H1 (cell line): ENCODE measurements around the gene BCAS3. TPM values are rescaled to one million over a fixed set of nuclear protein-coding genes. Genes with fewer than 3 reads are reported as not detected.

Experiments used
- CTCF ChIA-PET: fragments of 300-600 bp; sonication (Branson Sonifier 250); formaldehyde crosslinking; loops from one replicate; lab custom pipeline; 2021; ENCODE audit not compliant: partially characterized antibody; lab: Charles Lee
- POLR2A ChIA-PET: fragments of 300-600 bp; sonication (Branson Sonifier 250); formaldehyde crosslinking; loops from one replicate; lab custom pipeline; 2021; ENCODE audit warnings: inconsistent platforms; ENCODE audit not compliant: partially characterized antibody; lab: Charles Lee
- DNase-seq, 2 experiments: peaks; one replicate each; pipeline versions ENCODE4 v3.0.0 to v3.0.0-alpha.2; 2010 to 2022; ENCODE audit warnings: low spot score in 2 of 2, low read depth in 1 of 2, mixed read lengths in 1 of 2
- FAIRE-seq: peaks from 2 replicates; lab custom pipeline; 2011; peaks lifted over from hg19 to GRCh38; lab: Jason Lieb, UNC
- H2AFZ ChIP-seq: 2 replicates; pipeline ENCODE4 v1.8.1; 2012; ENCODE audit warnings: low read length, inconsistent platforms
- H2AK5ac ChIP-seq: 2 replicates; pipeline ENCODE4 v1.6.1; 2013; ENCODE audit warnings: low read depth, low read length
- H2BK120ac ChIP-seq: replicated peaks from 2 replicates; pipeline ENCODE3; 2013; ENCODE audit warnings: low read depth, low read length, inconsistent platforms
- H2BK12ac ChIP-seq: 2 replicates; pipeline ENCODE4 v1.6.1; 2013; ENCODE audit warnings: low read depth, low read length
- H2BK15ac ChIP-seq: 2 replicates; pipeline ENCODE4 v1.6.1; 2013; ENCODE audit warnings: low read length
- H2BK20ac ChIP-seq: 2 replicates; pipeline ENCODE4 v1.6.1; 2013; ENCODE audit warnings: low read length
- H2BK5ac ChIP-seq: 2 replicates; pipeline ENCODE4 v1.6.1; 2013; ENCODE audit warnings: low read depth, low read length
- H3K14ac ChIP-seq: 2 replicates; pipeline ENCODE4 v1.6.1; 2013; ENCODE audit warnings: inconsistent platforms; ENCODE audit not compliant: insufficient read length
- H3K18ac ChIP-seq: 2 replicates; pipeline ENCODE4 v1.6.1; 2013; ENCODE audit warnings: low read length; ENCODE audit errors: extremely low read depth
- H3K23ac ChIP-seq: 2 replicates; pipeline ENCODE4 v1.6.1; 2013; ENCODE audit warnings: inconsistent platforms; ENCODE audit not compliant: insufficient read length
- H3K23me2 ChIP-seq: 2 replicates; pipeline ENCODE4 v1.6.1; 2013; ENCODE audit warnings: low read depth, low read length
- H3K27ac ChIP-seq: 2 replicates; pipeline ENCODE4 v1.6.1; 2011; ENCODE audit warnings: low read depth, low read length, inconsistent platforms
- H3K27me3 ChIP-seq, 4 experiments: replicated peaks in 1 of 4; 1 replicate in 1 of 4; 2 replicates in 3 of 4; pipeline versions ENCODE4 v1.6.1 to v1.8.1; 2011 to 2013; ENCODE audit warnings: low read length in 3 of 4, mild to moderate bottlenecking in 3 of 4, inconsistent platforms in 2 of 4, mixed read lengths in 2 of 4, moderate library complexity in 1 of 4; ENCODE audit not compliant: control insufficient read depth in 3 of 4, insufficient read depth in 3 of 4; ENCODE audit errors: extremely low read depth in 1 of 4
- H3K36me3 ChIP-seq, 4 experiments: 2 replicates each; pipeline versions ENCODE4 v1.6.1 to v1.8.1; 2011 to 2013; ENCODE audit warnings: mild to moderate bottlenecking in 4 of 4, low read length in 3 of 4, moderate library complexity in 2 of 4, control low read depth in 1 of 4, inconsistent platforms in 1 of 4; ENCODE audit not compliant: insufficient read depth in 4 of 4, control insufficient read depth in 2 of 4
- H3K4ac ChIP-seq: replicated peaks from 2 replicates; pipeline ENCODE3; 2013; ENCODE audit warnings: low read length, low read depth, mixed read lengths, inconsistent platforms; ENCODE audit not compliant: insufficient read length
- H3K4me1 ChIP-seq, 4 experiments: replicated peaks in 1 of 4; 1 replicate in 1 of 4; 2 replicates in 3 of 4; pipeline versions ENCODE4 v1.6.1 to v1.8.1; 2011 to 2013; ENCODE audit warnings: low read length in 3 of 4, inconsistent platforms in 2 of 4, mixed read lengths in 1 of 4; ENCODE audit not compliant: insufficient read depth in 4 of 4, control insufficient read depth in 3 of 4
- H3K4me2 ChIP-seq, 2 experiments: 2 replicates each; pipeline versions ENCODE4 v1.6.1 to v1.8.1; 2011 to 2013; ENCODE audit warnings: low read depth in 2 of 2, low read length in 2 of 2, control low read depth in 1 of 2, inconsistent platforms in 1 of 2, mild to moderate bottlenecking in 1 of 2; ENCODE audit not compliant: insufficient read depth in 1 of 2
- H3K4me3 ChIP-seq, 4 experiments: fragments of 200-600, 300-600 bp in 1 of 4; sonication (generic), shearing (Covaris generic), sonication (Bioruptor Twin) in 1 of 4; 2 replicates each; pipeline versions ENCODE4 v1.5.1 to v1.8.1; 2011 to 2016; ENCODE audit warnings: low read length in 4 of 4, low read depth in 3 of 4, control low read depth in 2 of 4, inconsistent platforms in 2 of 4, mild to moderate bottlenecking in 2 of 4, mixed read lengths in 1 of 4, moderate library complexity in 1 of 4; ENCODE audit not compliant: insufficient read depth in 2 of 4; ENCODE audit errors: extremely low read depth in 1 of 4
- H3K56ac ChIP-seq: replicated peaks from 2 replicates; pipeline ENCODE3; 2013; ENCODE audit warnings: low read depth, mild to moderate bottlenecking, mixed read lengths, low read length, inconsistent platforms; ENCODE audit not compliant: insufficient read length
- H3K79me1 ChIP-seq: 2 replicates; pipeline ENCODE4 v1.6.1; 2013; ENCODE audit warnings: low read depth, low read length, control low read depth
- H3K79me2 ChIP-seq, 2 experiments: 2 replicates each; pipeline versions ENCODE4 v1.6.1 to v1.8.1; 2012 to 2013; ENCODE audit warnings: low read length in 2 of 2, mild to moderate bottlenecking in 2 of 2, inconsistent platforms in 1 of 2; ENCODE audit not compliant: insufficient read depth in 2 of 2, control insufficient read depth in 1 of 2
- H3K9ac ChIP-seq, 4 experiments: replicated peaks in 1 of 4; 1 replicate in 1 of 4; 2 replicates in 3 of 4; pipeline versions ENCODE4 v1.6.1 to v1.8.1; 2011 to 2013; ENCODE audit warnings: low read depth in 3 of 4, low read length in 3 of 4, control low read depth in 2 of 4, mild to moderate bottlenecking in 2 of 4, moderate library complexity in 2 of 4, inconsistent platforms in 1 of 4; ENCODE audit errors: extremely low read depth in 1 of 4
- H3K9me3 ChIP-seq, 2 experiments: 2 replicates each; pipeline versions ENCODE4 v1.6.1 to v1.8.1; 2012 to 2013; ENCODE audit warnings: mild to moderate bottlenecking in 2 of 2, moderate library complexity in 2 of 2, control low read depth in 1 of 2, inconsistent platforms in 1 of 2, low read depth in 1 of 2, low read length in 1 of 2, mixed read lengths in 1 of 2; ENCODE audit not compliant: insufficient read depth in 2 of 2
- H4K20me1 ChIP-seq, 2 experiments: replicated peaks in 1 of 2; 2 replicates each; pipeline versions ENCODE3 to v1.8.1; 2011 to 2013; ENCODE audit warnings: inconsistent platforms in 2 of 2, low read length in 2 of 2, mild to moderate bottlenecking in 1 of 2; ENCODE audit not compliant: insufficient read depth in 2 of 2, control insufficient read depth in 1 of 2
- H4K5ac ChIP-seq: 2 replicates; pipeline ENCODE4 v1.6.1; 2013; ENCODE audit warnings: low read length, low read depth, mixed read lengths, inconsistent platforms; ENCODE audit not compliant: insufficient read length
- H4K8ac ChIP-seq: 2 replicates; pipeline ENCODE4 v1.8.0; 2013; ENCODE audit warnings: mild to moderate bottlenecking, moderate library complexity, low read length, inconsistent platforms; ENCODE audit not compliant: insufficient read depth; ENCODE audit errors: extremely low read depth
- H4K91ac ChIP-seq: replicated peaks from 2 replicates; pipeline ENCODE3; 2013; ENCODE audit warnings: low read length, mixed read lengths, inconsistent platforms; ENCODE audit not compliant: insufficient read length
- BACH1 ChIP-seq: IDR thresholded peaks from 2 replicates; pipeline ENCODE4 v1.6.1; 2012; ENCODE audit warnings: low read length, improper control_type of control experiment
- BCL11A ChIP-seq, 2 experiments: IDR thresholded peaks; one replicate each; pipeline ENCODE4 v1.6.1; 2011; ENCODE audit warnings: low read depth in 2 of 2, low read length in 2 of 2, mild to moderate bottlenecking in 2 of 2
- BRCA1 ChIP-seq: IDR thresholded peaks from 2 replicates; pipeline ENCODE4 v1.6.1; 2012; ENCODE audit warnings: low read depth, low read length, improper control_type of control experiment
- EGR1 ChIP-seq: IDR thresholded peaks from 2 replicates; pipeline ENCODE4 v1.6.1; 2011; ENCODE audit warnings: low read depth, low read length, borderline replicate concordance
- EZH2 ChIP-seq: fragments of 200-600 bp; sonication (generic); IDR thresholded peaks from 2 replicates; pipeline ENCODE4 v1.7.1; 2012; ENCODE audit warnings: low read depth, mild to moderate bottlenecking, moderate library complexity, low read length, inconsistent platforms; ENCODE audit not compliant: severe bottlenecking
- FOSL1 ChIP-seq: IDR thresholded peaks from 2 replicates; pipeline ENCODE4 v1.6.1; 2011; ENCODE audit warnings: mild to moderate bottlenecking, low read depth, low read length, moderate library complexity; ENCODE audit not compliant: insufficient read depth
- GTF2F1 ChIP-seq: IDR thresholded peaks from 2 replicates; pipeline ENCODE4 v1.6.1; 2012; ENCODE audit warnings: low read depth, low read length, improper control_type of control experiment, borderline replicate concordance
- JUN ChIP-seq: IDR thresholded peaks from 2 replicates; pipeline ENCODE4 v1.6.1; 2011; ENCODE audit warnings: low read depth, mild to moderate bottlenecking, improper control_type of control experiment, low read length
- KDM1A ChIP-seq: fragments of 200-600, 300-600 bp; sonication (generic); IDR thresholded peaks from 2 replicates; pipeline ENCODE4 v1.7.1; 2016; ENCODE audit warnings: mild to moderate bottlenecking, low read length, borderline replicate concordance
- RBBP5 ChIP-seq: IDR thresholded peaks from 2 replicates; pipeline ENCODE4 v1.7.1; 2012; ENCODE audit warnings: low read depth, mild to moderate bottlenecking, inconsistent platforms, low read length, moderate library complexity, borderline replicate concordance
- SP1 ChIP-seq: IDR thresholded peaks from 2 replicates; pipeline ENCODE4 v1.6.1; 2011; ENCODE audit warnings: low read depth, low read length
- TAF1 ChIP-seq: IDR thresholded peaks from 2 replicates; pipeline ENCODE4 v1.6.1; 2011; ENCODE audit warnings: mild to moderate bottlenecking, low read depth, low read length
- ZNF274 ChIP-seq: IDR thresholded peaks from 2 replicates; pipeline ENCODE4 v1.7.0; 2012; ENCODE audit warnings: low read length, borderline replicate concordance; ENCODE audit errors: extremely low read depth
- WGBS, 2 experiments: shearing (Covaris generic) in 1 of 2; methylation state at CpG; one replicate each; pipeline versions ENCODE4 v1.1.6 to v1.1.7; 2013 to 2015; ENCODE audit warnings: low lambda C conversion rate in 2 of 2, mixed read lengths in 2 of 2, inconsistent platforms in 1 of 2, low coverage in 1 of 2, missing lambda C conversion rate in 1 of 2; ENCODE audit not compliant: insufficient replicate concordance in 2 of 2, insufficient coverage in 1 of 2, insufficient read length in 1 of 2; ENCODE audit errors: extremely low coverage in 1 of 2, missing lambda C conversion rate in 1 of 2; 5-methylcytosine and 5-hydroxymethylcytosine counted together
- polyA plus RNA-seq, 7 experiments: library from polyadenylated mRNA; depleted of rRNA in 3 of 7; stranded (reverse) in 5 of 7; unstranded in 2 of 7; fragments of >200 nt in 5 of 7; fragments of 200-250 nt in 2 of 7; gene quantifications; 1 replicate in 5 of 7; 2 replicates in 1 of 7; 4 replicates in 1 of 7; pipeline versions ENCODE4 v1.2.1 to v1.2.3, GENCODE V29; 2011 to 2013; ENCODE audit warnings: missing spikeins in 2 of 7, mixed read lengths in 2 of 7
- total RNA-seq: library from RNA; stranded (reverse); fragmentation: NEBNext Ultra II Directional; extraction: Animal tissue kit (Norgen Biotek cat#: 25700); gene quantifications from 2 replicates; pipeline ENCODE4 v1.2.1, GENCODE V29; 2021

BCAS3 gene
- total and polyA plus RNA-seq, 2 of the 8 experiments (the other 6 are each of a cell fraction or from before 2014, with no cell fraction given), result 9.9 to 13.3 TPM

DNA sequence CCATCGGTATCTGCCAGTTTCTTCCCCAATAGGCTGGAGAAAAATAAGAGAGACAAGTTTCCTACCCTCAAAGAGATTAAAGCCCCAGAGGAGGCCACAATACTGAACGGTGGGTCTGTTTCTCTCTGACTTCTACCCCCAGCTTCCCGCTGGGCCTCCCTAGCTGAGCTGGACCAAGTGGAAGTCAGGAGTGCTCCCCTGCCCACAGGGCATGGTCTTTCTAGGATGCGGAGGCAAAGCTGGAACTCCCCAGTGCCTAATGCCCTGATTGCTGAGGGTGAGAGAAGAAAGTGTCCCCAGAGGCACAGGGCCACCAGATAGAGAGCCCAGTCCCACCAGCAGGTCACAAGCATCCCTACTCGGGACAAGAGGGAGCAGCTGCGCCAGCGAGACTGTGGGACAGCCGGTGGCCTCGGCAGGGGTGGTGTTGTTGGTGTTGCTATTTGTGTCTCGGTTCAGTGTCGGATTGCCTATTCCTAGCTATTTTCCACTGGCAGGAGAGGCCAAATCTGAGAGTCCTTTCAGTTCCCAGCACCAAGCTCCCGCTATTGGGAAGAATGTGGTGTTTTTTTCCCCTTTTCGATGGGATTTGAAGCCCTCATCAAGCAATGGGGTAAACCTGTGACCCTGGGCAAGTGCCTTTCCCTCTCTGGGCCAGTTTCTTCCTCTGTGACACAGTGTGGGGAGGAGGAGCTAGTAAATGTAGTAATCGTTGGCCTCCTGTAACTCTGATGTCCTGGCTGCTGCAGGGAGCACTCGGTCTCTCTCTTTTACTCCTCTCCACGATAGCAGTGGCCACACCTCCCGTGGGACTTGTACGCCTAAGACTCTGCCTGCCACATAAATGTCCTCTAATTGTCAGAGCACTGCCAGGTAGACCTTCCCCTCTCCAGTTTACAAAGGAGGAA is 699.5 kb downstream of the BCAS3 start:
- Histone ChIP-seq H3K9ac (no peak overlapping the region), H3K18ac (no peak overlapping the region; the same call in 1 of the 2 replicates), H3K4me1 (peaks cover 0 to 2% (median 0%) of the 10 kb centered on the region in 4 experiments; a peak in 2 of 7 replicates), H3K4ac (no peak overlapping the region), H3K79me2 (no peaks in the 10 kb centered on the region), H3K4me2 (no peak overlapping the region), H3K27ac (no peak overlapping the region), H2BK15ac (no peak overlapping the region), H2BK120ac (no peak overlapping the region), H2BK5ac (no peak overlapping the region; the same call in 1 of the 2 replicates), H2BK20ac (no peak overlapping the region), H2AK5ac (no peak overlapping the region), H3K9me3 (no peaks in the 10 kb centered on the region), H3K4me3 (no peak overlapping the region), H4K5ac (no peak overlapping the region), H3K14ac (no peak overlapping the region), H3K23ac (no peak overlapping the region), H3K56ac (no peak overlapping the region), H2BK12ac (no peak overlapping the region), H3K23me2 (no peaks in the 10 kb centered on the region), H2AFZ (no peak overlapping the region), H4K20me1 (no peaks in the 10 kb centered on the region), H3K36me3 (no peaks in the 10 kb centered on the region), H4K8ac (no peak overlapping the region), H4K91ac (no peak overlapping the region), H3K79me1 (no peaks in the 10 kb centered on the region; the same call in 1 of the 2 replicates), H3K27me3 (no peaks in the 10 kb centered on the region)
- no peak for FAIRE-seq
- CTCF ChIA-PET, result interaction anchor here (0.6 to 1.9 kb wide), 3 partner anchors 15 to 405 kb away, joined by 3 to 5 read pairs (median 5); no protein-coding TSS in a partner anchor
- DNase-seq, result no peak
- POLR2A ChIA-PET, result no interaction called here
- 94% methylated on average over 17 of the region's 18 CpGs; no CpG with 5 or more reads in 1 of the 2 experiments for WGBS, 2 experiments
- TF ChIP-seq TAF1 (no peak), GTF2F1 (no peak), BRCA1 (no peak), EZH2 (no peak), KDM1A (no peak), BACH1 (no peak), JUN (no peak), FOSL1 (no peak), EGR1 (no peak), ZNF274 (no peak), SP1 (no peak), RBBP5 (no peak), BCL11A (IDR thresholded peaks at IDR 0.05; ENCODE audit: low read depth in 2 of 2, low read length in 2 of 2) (no peak)
